PC-3 (cell line): ENCODE results near the gene NR2C1. TPM values are rescaled to one million over a fixed set of nuclear protein-coding genes. Genes with fewer than 3 reads are reported as not detected.

ENCODE experiments used
- ATAC-seq: fragments of 200-7000 bp; cut with Tn5 transposase; 2 replicates; pipeline ENCODE4 v1.9.1; 2020; ENCODE audit warnings: mild to moderate bottlenecking, moderate library complexity
- BruUV-seq: library from RNA; stranded (reverse); fragments of 400-500 nt; replicated peaks from 2 replicates; lab custom pipeline; 2021; lab: Mats Ljungman, UMichigan
- CTCF ChIA-PET: fragments of 300-600 bp; sonication (Branson Sonifier 250); formaldehyde crosslinking; loops from one replicate; lab custom pipeline; 2022; ENCODE audit warnings: antibody characterized with exemption; lab: Charles Lee
- POLR2A ChIA-PET: fragments of 300-600 bp; sonication (Branson Sonifier 250); formaldehyde crosslinking; loops from one replicate; lab custom pipeline; 2022; ENCODE audit warnings: antibody characterized with exemption; ENCODE audit not compliant: unreplicated experiment; lab: Charles Lee
- DNase-seq: peaks from one replicate; pipeline ENCODE4 v3.0.0-alpha.2; 2015
- H2AFZ ChIP-seq: fragments of 300-600 bp; sonication (generic); 2 replicates; pipeline ENCODE4 v1.6.0; 2016; ENCODE audit warnings: antibody characterized with exemption, low read length
- H3F3A ChIP-seq: fragments of 300-600 bp; sonication (generic); one replicate; pipeline ENCODE4 v1.6.0; 2017; ENCODE audit warnings: antibody characterized with exemption, low read length, control low read depth, mild to moderate bottlenecking; ENCODE audit not compliant: unreplicated experiment
- H3K27ac ChIP-seq: fragments of 300-600 bp; sonication (generic); 2 replicates; pipeline ENCODE4 v1.5.1; 2016; ENCODE audit warnings: mild to moderate bottlenecking, low read length
- H3K27me3 ChIP-seq: fragments of 300-600 bp; sonication (generic); 2 replicates; pipeline ENCODE4 v1.6.1; 2016; ENCODE audit warnings: low read length, mixed read lengths
- H3K36me3 ChIP-seq: fragments of 300-600 bp; sonication (generic); 2 replicates; pipeline ENCODE4 v1.6.1; 2016; ENCODE audit warnings: low read depth, mixed run types, low read length, mixed read lengths
- H3K4me1 ChIP-seq: fragments of 300-600 bp; sonication (generic); 2 replicates; pipeline ENCODE4 v1.5.1; 2016; ENCODE audit warnings: low read length; ENCODE audit not compliant: insufficient read depth
- H3K4me2 ChIP-seq: fragments of 300-600 bp; sonication (generic); 2 replicates; pipeline ENCODE4 v1.6.0; 2016; ENCODE audit warnings: low read length
- H3K4me3 ChIP-seq: fragments of 300-600 bp; sonication (generic); 2 replicates; pipeline ENCODE4 v1.5.1; 2016; ENCODE audit warnings: mild to moderate bottlenecking, low read length, mixed read lengths
- H3K79me2 ChIP-seq: fragments of 300-600 bp; sonication (generic); 2 replicates; pipeline ENCODE4 v1.6.1; 2017; ENCODE audit warnings: low read length, mixed read lengths
- H3K9ac ChIP-seq: fragments of 300-600 bp; sonication (generic); 2 replicates; pipeline ENCODE4 v1.6.0; 2016; ENCODE audit warnings: mild to moderate bottlenecking, low read length
- H3K9me2 ChIP-seq: fragments of 300-600 bp; sonication (generic); replicated peaks from 2 replicates; pipeline ENCODE4 v1.6.1; 2016; ENCODE audit warnings: mixed run types, low read length, mixed read lengths
- H3K9me3 ChIP-seq: fragments of 300-600 bp; sonication (generic); 2 replicates; pipeline ENCODE4 v1.6.1; 2016; ENCODE audit warnings: low read length, mixed read lengths
- H4K20me1 ChIP-seq: fragments of 300-600 bp; sonication (generic); 2 replicates; pipeline ENCODE4 v1.6.1; 2016; ENCODE audit warnings: low read length, mixed read lengths
- EZH2 ChIP-seq: fragments of 300-600 bp; sonication (generic); IDR thresholded peaks from one replicate; pipeline ENCODE4 v1.6.1; 2017; ENCODE audit warnings: antibody characterized with exemption, mild to moderate bottlenecking, low read length; ENCODE audit not compliant: unreplicated experiment
- EZH2phosphoT487 ChIP-seq: fragments of 300-600 bp; sonication (generic); IDR thresholded peaks from 2 replicates; pipeline ENCODE4 v1.6.1; 2018; ENCODE audit warnings: mild to moderate bottlenecking, antibody characterized with exemption, low read length, borderline replicate concordance
- intact Hi-C: fragments of 100-400 bp; cut with micrococcal nuclease; formaldehyde crosslinking; loops from 2 replicates; pipeline ENCODE4 v1.9.0; 2023
- total RNA-seq: library from RNA; depleted of rRNA; stranded (reverse); fragments of >200 nt; gene quantifications from 2 replicates; pipeline ENCODE4 v1.2.3, GENCODE V29; 2014
- TF ChIP-seq, protein P1 (sequence below): fragments of 300-600 bp; sonication (generic); conservative IDR thresholded peaks from 2 replicates; pipeline ENCODE4 v1.5.1; 2017; ENCODE audit warnings: antibody characterized with exemption, low read depth, mild to moderate bottlenecking, low read length

Gene NR2C1
- total RNA-seq, 1 experiment from 2014 or later: 43.7 TPM

DNA sequence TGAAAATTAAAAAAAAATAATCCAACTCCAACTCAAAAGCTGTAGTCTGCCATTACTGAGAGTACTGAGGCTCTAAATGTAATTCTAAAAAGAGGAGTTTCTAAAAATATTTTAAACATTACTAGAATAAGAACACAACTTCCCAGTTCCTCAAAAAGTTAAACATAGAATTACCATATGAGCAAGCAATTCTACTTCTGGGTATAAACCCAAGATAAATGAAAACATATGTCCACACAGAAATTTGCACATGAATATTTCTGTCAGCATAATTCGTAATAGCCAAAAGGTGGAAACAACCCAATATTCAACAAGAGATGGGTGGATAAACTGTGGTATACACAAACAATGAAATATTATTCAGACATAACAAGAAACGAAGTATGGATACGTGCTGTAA is 15.0 kb upstream of the NR2C1 start:
- H3K9ac ChIP-seq: no peak overlapping the region
- TF ChIP-seq, protein P1, sequence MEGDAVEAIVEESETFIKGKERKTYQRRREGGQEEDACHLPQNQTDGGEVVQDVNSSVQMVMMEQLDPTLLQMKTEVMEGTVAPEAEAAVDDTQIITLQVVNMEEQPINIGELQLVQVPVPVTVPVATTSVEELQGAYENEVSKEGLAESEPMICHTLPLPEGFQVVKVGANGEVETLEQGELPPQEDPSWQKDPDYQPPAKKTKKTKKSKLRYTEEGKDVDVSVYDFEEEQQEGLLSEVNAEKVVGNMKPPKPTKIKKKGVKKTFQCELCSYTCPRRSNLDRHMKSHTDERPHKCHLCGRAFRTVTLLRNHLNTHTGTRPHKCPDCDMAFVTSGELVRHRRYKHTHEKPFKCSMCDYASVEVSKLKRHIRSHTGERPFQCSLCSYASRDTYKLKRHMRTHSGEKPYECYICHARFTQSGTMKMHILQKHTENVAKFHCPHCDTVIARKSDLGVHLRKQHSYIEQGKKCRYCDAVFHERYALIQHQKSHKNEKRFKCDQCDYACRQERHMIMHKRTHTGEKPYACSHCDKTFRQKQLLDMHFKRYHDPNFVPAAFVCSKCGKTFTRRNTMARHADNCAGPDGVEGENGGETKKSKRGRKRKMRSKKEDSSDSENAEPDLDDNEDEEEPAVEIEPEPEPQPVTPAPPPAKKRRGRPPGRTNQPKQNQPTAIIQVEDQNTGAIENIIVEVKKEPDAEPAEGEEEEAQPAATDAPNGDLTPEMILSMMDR: no peak
- no peak for TF ChIP-seq EZH2phosphoT487
- no peak for TF ChIP-seq EZH2
- no peak overlapping the region for H3K4me2 ChIP-seq
- H3K79me2 ChIP-seq: no peaks in the 10 kb centered on the region
- H3K4me1 ChIP-seq: 0 out of 2 replicates have a peak, but pooled peaks cover 4% of the 10 kb centered on the region
- H3K9me2 ChIP-seq: no peaks in the 10 kb centered on the region
- BruUV-seq: no TSS peak
- no peaks in the 10 kb centered on the region for H3K27me3 ChIP-seq
- no peaks in the 10 kb centered on the region for H3K9me3 ChIP-seq
- ChIA-PET POLR2A (no interaction called here), CTCF (no interaction called here)
- intact Hi-C loops: no loop called here
- ATAC-seq (no peak), DNase-seq (no peak)
- H4K20me1 ChIP-seq: no peaks in the 10 kb centered on the region
- no peak overlapping the region for H3K4me3 ChIP-seq
- H3K27ac ChIP-seq: no peak overlapping the region
- no peaks in the 10 kb centered on the region for H3F3A ChIP-seq
- peaks cover 22% of the 10 kb centered on the region; the same call in 1 of the 2 replicates for H3K36me3 ChIP-seq
- H2AFZ ChIP-seq: no peak overlapping the region

DNA sequence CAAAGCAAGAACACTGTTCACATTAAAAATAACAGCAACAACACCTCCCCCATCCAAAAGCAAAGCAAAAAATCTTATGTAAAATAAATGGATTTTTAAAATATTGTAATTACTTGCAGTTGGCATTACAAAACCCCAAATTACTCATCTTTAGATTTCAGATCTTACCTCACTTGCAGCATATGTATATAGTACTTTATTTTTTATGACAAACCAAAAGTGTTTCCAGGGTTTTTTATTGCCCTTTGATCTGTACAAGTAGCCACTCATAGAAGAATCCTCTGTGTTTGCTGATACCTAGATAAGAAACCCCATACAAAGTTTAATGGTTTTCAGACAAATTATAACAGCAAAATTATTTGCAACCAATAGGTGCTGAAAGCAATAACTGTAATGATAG is 12.2 kb upstream of the NR2C1 start:
- H3K9ac ChIP-seq: no peak overlapping the region
- CTCF ChIA-PET: no interaction called here

DNA sequence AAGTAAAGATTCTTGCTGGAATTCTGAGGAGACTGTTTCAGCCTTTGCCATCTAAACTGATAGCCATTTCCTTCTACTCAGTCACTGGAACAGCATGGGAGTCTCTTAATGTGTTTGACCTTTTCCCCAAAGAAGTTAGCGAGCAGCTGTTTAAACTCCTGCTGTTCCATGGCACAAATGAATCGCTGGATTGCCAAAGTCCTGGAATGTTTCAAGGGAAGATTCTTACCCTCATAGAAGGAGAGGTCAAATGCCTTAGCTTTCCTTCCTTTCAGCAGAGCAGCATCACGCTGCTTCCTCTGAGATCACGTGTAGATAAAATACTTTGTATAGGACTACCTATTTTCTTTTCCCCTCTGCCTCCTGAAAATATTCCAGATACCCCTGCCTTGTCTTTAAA is 10.5 kb upstream of the NR2C1 start:
- no peak overlapping the region for H3K27ac ChIP-seq

More for the DNA sequence above, 12.2 kb upstream of the NR2C1 start:
- Histone ChIP-seq H3K4me2 (no peak overlapping the region), H3K79me2 (no peaks in the 10 kb centered on the region), H3K9me2 (no peaks in the 10 kb centered on the region), H3K27me3 (no peaks in the 10 kb centered on the region), H3F3A (no peaks in the 10 kb centered on the region), H3K36me3 (peaks cover 14% of the 10 kb centered on the region; the same call in 1 of the 2 replicates), H2AFZ (no peak overlapping the region), H3K4me1 (0 out of 2 replicates have a peak, but pooled peaks cover 4% of the 10 kb centered on the region), H4K20me1 (no peaks in the 10 kb centered on the region), H3K27ac (no peak overlapping the region), H3K4me3 (no peak overlapping the region), H3K9me3 (no peaks in the 10 kb centered on the region)
- intact Hi-C loops: no loop called here
- TF ChIP-seq EZH2phosphoT487 (no peak), EZH2 (no peak)
- TF ChIP-seq, protein P1: no peak
- DNase-seq: no peak
- no peak; the same call in 1 of the 2 replicates for ATAC-seq
- POLR2A ChIA-PET: no interaction called here
- BruUV-seq: no TSS peak

More for the DNA sequence above, 10.5 kb upstream of the NR2C1 start:
- TF ChIP-seq EZH2phosphoT487 (no peak), EZH2 (no peak)
- TF ChIP-seq, protein P1: no peak
- Histone ChIP-seq H2AFZ (no peak overlapping the region), H3K79me2 (no peaks in the 10 kb centered on the region), H3K27me3 (no peaks in the 10 kb centered on the region), H3K9ac (no peak overlapping the region), H3K36me3 (peaks cover 9% of the 10 kb centered on the region; the same call in 1 of the 2 replicates), H4K20me1 (no peaks in the 10 kb centered on the region), H3K4me3 (no peak overlapping the region), H3K9me3 (no peaks in the 10 kb centered on the region), H3K4me1 (0 out of 2 replicates have a peak, but pooled peaks cover 4% of the 10 kb centered on the region), H3K9me2 (no peaks in the 10 kb centered on the region), H3F3A (no peaks in the 10 kb centered on the region), H3K4me2 (no peak overlapping the region)
- BruUV-seq: no TSS peak
- ATAC-seq (no peak), DNase-seq (no peak)
- POLR2A ChIA-PET: no interaction called here
- intact Hi-C loops: no loop called here
- CTCF ChIA-PET: no interaction called here
